Gastrocnemius medialis (tissue), 4 donors: ENCODE data around the gene CFAP100.

Experiments
- CTCF ChIP-seq, 5 experiments: fragments of 450-650 bp in 3 of 5; fragments of 200-600 bp in 2 of 5; sonication (generic) in 2 of 5; IDR thresholded peaks in 4 of 5; conservative IDR thresholded peaks in 1 of 5; 1 replicate in 4 of 5; 2 replicates in 1 of 5; pipeline ENCODE4 v1.5.1; 2016 to 2019; ENCODE audit warnings: antibody characterized with exemption in 5 of 5, mild to moderate bottlenecking in 3 of 5, moderate library complexity in 3 of 5
- POLR2A ChIP-seq, 2 donors: fragments of 450-650 bp; IDR thresholded peaks; one replicate each; pipeline ENCODE4 v1.6.1; 2017; ENCODE audit warnings: antibody characterized with exemption in 2 of 2, mild to moderate bottlenecking in 2 of 2, moderate library complexity in 2 of 2

GRCh38 chr3:126433105-126433430, 38.4 kb downstream of the CFAP100 start:
- TF ChIP-seq CTCF (IDR thresholded peaks at IDR 0.05 in 4 of 5, conservative IDR thresholded peaks at IDR 0.05 in 1 of 5) (no peak), POLR2A (IDR thresholded peaks at IDR 0.05) (no peak)
